GM12875 (cell line): ENCODE measurements around the gene KIF6.
A peak's percentile ranks its signal among the peaks of the same experiment; 100 is the strongest.

Source experiments
- H3K4me3 ChIP-seq: one replicate; pipeline ENCODE4 v1.5.1; 2011; ENCODE audit warnings: low read depth, low read length, control low read depth
- TF ChIP-seq, protein P1 (sequence below): IDR thresholded peaks from 2 replicates; pipeline ENCODE4 v1.5.1; 2011; ENCODE audit warnings: low read depth, mild to moderate bottlenecking, control low read depth, inconsistent platforms, low read length, moderate library complexity, borderline replicate concordance; ENCODE audit not compliant: insufficient read depth

Gene KIF6

DNA sequence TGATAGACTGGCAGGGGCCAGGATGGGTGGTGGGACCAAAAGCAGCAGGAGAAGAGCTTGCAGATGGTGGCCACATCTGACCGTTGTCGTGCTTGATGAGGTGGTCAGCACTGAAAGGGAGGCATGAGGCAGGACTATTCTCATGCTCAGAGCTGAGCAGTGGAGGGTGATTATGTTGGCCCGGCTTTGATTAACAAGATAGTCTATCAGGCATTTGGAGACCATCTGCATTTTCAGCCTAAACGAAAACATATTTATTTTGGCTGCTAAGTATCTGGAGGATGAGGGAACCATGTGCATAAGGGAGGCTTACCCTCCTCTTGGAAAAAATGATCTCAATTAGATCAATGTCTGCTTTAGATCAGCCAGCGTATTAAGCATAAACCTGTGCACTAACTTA, 261.1 kb downstream of the KIF6 start:
- H3K4me3 ChIP-seq: no peak overlapping the region
- TF ChIP-seq, protein P1, sequence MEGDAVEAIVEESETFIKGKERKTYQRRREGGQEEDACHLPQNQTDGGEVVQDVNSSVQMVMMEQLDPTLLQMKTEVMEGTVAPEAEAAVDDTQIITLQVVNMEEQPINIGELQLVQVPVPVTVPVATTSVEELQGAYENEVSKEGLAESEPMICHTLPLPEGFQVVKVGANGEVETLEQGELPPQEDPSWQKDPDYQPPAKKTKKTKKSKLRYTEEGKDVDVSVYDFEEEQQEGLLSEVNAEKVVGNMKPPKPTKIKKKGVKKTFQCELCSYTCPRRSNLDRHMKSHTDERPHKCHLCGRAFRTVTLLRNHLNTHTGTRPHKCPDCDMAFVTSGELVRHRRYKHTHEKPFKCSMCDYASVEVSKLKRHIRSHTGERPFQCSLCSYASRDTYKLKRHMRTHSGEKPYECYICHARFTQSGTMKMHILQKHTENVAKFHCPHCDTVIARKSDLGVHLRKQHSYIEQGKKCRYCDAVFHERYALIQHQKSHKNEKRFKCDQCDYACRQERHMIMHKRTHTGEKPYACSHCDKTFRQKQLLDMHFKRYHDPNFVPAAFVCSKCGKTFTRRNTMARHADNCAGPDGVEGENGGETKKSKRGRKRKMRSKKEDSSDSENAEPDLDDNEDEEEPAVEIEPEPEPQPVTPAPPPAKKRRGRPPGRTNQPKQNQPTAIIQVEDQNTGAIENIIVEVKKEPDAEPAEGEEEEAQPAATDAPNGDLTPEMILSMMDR: no peak

- TF ChIP-seq, protein P1: no peak
- no peak overlapping the region for H3K4me3 ChIP-seq
These were observed 271.2 kb downstream of the KIF6 start for GRCh38 chr6:39453956-39454524.

DNA sequence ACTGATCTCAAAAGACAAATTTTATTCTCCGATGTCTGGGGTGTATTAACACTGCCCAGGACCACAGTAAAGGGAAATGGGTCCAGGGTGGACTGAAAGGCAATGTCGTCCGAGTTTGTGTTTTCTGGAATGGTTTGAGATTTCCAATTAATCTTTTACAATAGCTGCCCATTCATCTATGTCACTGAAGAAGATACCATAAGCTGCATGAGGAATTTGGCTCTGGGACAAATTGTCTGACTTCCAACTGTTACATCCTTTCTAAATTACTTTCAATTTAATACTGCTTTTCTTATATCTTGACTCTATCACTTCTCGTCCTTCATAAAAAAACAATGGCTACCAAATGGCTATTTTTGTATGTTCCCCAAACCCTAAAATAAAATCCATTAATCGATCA, 272.0 kb downstream of the KIF6 start:
- no peak overlapping the region for H3K4me3 ChIP-seq
- TF ChIP-seq, protein P1: no peak

GRCh38 chr6:39452306-39453145, 272.7 kb downstream of the KIF6 start:
- no peak overlapping the region for H3K4me3 ChIP-seq
- TF ChIP-seq, protein P1: no peak

- no peak overlapping the region for H3K4me3 ChIP-seq
- TF ChIP-seq, protein P1: peak; percentile 72
These were observed 273.4 kb downstream of the KIF6 start for GRCh38 chr6:39451831-39452230.

GRCh38 chr6:39449022-39449421, 276.2 kb downstream of the KIF6 start:
- TF ChIP-seq, protein P1: no peak
- no peak overlapping the region for H3K4me3 ChIP-seq

GRCh38 chr6:39446909-39447308, 278.3 kb downstream of the KIF6 start:
- H3K4me3 ChIP-seq: no peak overlapping the region
- TF ChIP-seq, protein P1: no peak
